OCI-LY1 (cell line): ENCODE data around the gene ADGRL4.

Experiments used
- H2AFZ ChIP-seq: fragments of 200-600 bp; sonication (generic), shearing (Covaris generic); 2 replicates; pipeline ENCODE4 v1.6.0; 2014; ENCODE audit warnings: antibody characterized with exemption, mild to moderate bottlenecking, low read length
- H3F3A ChIP-seq: fragments of 200-600 bp; sonication (generic), shearing (Covaris generic); 2 replicates; pipeline ENCODE4 v1.6.0; 2014; ENCODE audit warnings: mild to moderate bottlenecking, antibody characterized with exemption, low read length, moderate library complexity; ENCODE audit not compliant: insufficient read depth
- H3K27ac ChIP-seq: fragments of 200-600 bp; sonication (generic); 2 replicates; pipeline ENCODE4 v1.5.1; 2014; ENCODE audit warnings: low read length, mixed run types, mild to moderate bottlenecking, low read depth; ENCODE audit not compliant: poor library complexity, severe bottlenecking
- H3K27me3 ChIP-seq: fragments of 200-600 bp; sonication (generic); 2 replicates; pipeline ENCODE4 v1.6.0; 2014; ENCODE audit warnings: antibody characterized with exemption, mild to moderate bottlenecking, low read length, moderate library complexity; ENCODE audit not compliant: insufficient read depth
- H3K36me3 ChIP-seq: fragments of 200-600 bp; sonication (generic); 2 replicates; pipeline ENCODE4 v1.6.1; 2014; ENCODE audit warnings: mild to moderate bottlenecking, antibody characterized with exemption, low read length, moderate library complexity, mixed read lengths; ENCODE audit not compliant: insufficient read depth
- H3K4me1 ChIP-seq: fragments of 200-600 bp; sonication (generic); 2 replicates; pipeline ENCODE4 v1.5.1; 2014; ENCODE audit warnings: mild to moderate bottlenecking, low read length, moderate library complexity; ENCODE audit not compliant: insufficient read depth, severe bottlenecking
- H3K4me2 ChIP-seq: fragments of 200-600 bp; sonication (generic), shearing (Covaris generic); 2 replicates; pipeline ENCODE4 v1.6.1; 2014; ENCODE audit warnings: low read length
- H3K4me3 ChIP-seq: fragments of 200-600 bp; sonication (generic); 2 replicates; pipeline ENCODE4 v1.5.1; 2014; ENCODE audit warnings: low read length, low read depth, mild to moderate bottlenecking, mixed read lengths; ENCODE audit not compliant: poor library complexity, severe bottlenecking
- H3K79me2 ChIP-seq: fragments of 200-600 bp; shearing (Covaris generic); 2 replicates; pipeline ENCODE4 v1.6.1; 2016; ENCODE audit warnings: mixed run types, low read length, mixed read lengths; ENCODE audit not compliant: insufficient read depth
- H3K9ac ChIP-seq: fragments of 200-600 bp; sonication (generic), shearing (Covaris generic); 2 replicates; pipeline ENCODE4 v1.6.1; 2014; ENCODE audit warnings: mild to moderate bottlenecking, low read length, mixed read lengths
- H3K9me2 ChIP-seq: fragments of 200-600 bp; sonication (generic), shearing (Covaris generic); 2 replicates; pipeline ENCODE4 v1.6.1; 2014; ENCODE audit warnings: low read depth, mild to moderate bottlenecking, low read length, mixed read lengths
- H3K9me3 ChIP-seq: fragments of 200-600 bp; shearing (Covaris generic); 2 replicates; pipeline ENCODE4 v1.6.1; 2014; ENCODE audit warnings: low read length, mixed read lengths
- H4K20me1 ChIP-seq: fragments of 200-600 bp; sonication (generic), shearing (Covaris generic); 2 replicates; pipeline ENCODE4 v1.6.0; 2016; ENCODE audit warnings: mild to moderate bottlenecking, low read length; ENCODE audit not compliant: insufficient read depth
- CTCF ChIP-seq: fragments of 200-600 bp; sonication (generic), shearing (Covaris generic); IDR thresholded peaks from 2 replicates; pipeline ENCODE4 v1.5.1; 2017; ENCODE audit warnings: mild to moderate bottlenecking, antibody characterized with exemption, low read length, moderate library complexity, mixed read lengths
- EZH2 ChIP-seq: fragments of 200-600 bp; sonication (generic), shearing (Covaris generic); IDR thresholded peaks from 2 replicates; pipeline ENCODE4 v1.8.0; 2017; ENCODE audit warnings: borderline replicate concordance, mixed run types, mild to moderate bottlenecking, antibody characterized with exemption, low read length, moderate library complexity, mixed read lengths

ADGRL4 gene

DNA sequence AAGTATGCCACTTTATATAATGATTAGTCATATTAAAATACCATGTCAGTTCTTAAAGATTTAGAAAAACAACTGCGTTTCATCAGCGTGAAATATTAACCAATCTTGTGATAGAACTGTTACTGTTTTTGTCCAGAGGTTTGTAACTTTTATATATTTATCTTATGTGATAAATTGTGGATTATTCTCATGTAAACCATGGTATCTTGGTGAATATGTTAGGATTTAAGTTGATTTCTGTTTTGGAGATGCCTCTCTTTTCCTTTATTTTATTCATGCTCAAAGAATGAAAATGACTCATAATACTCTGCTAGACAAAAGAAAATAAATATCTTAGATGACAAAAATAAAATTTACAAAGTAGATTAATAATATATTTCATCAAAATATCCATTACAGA, 88.4 kb downstream of the ADGRL4 start:
- Histone ChIP-seq H3F3A (no peaks in the 10 kb centered on the region), H3K79me2 (no peaks in the 10 kb centered on the region), H4K20me1 (no peaks in the 10 kb centered on the region), H3K4me1 (no peaks in the 10 kb centered on the region), H3K36me3 (no peaks in the 10 kb centered on the region), H3K9me2 (no peaks in the 10 kb centered on the region), H3K4me2 (no peak overlapping the region), H3K9me3 (no peaks in the 10 kb centered on the region), H3K9ac (no peak overlapping the region), H3K27me3 (no peaks in the 10 kb centered on the region), H3K27ac (no peak overlapping the region), H3K4me3 (no peak overlapping the region), H2AFZ (no peak overlapping the region)
- TF ChIP-seq EZH2 (no peak), CTCF (no peak)

GRCh38 chr1:78916986-78917385, 89.5 kb downstream of the ADGRL4 start:
- Histone ChIP-seq H3K4me3 (no peak overlapping the region), H2AFZ (no peak overlapping the region), H3K27ac (no peak overlapping the region), H3K36me3 (no peaks in the 10 kb centered on the region), H3K9me2 (no peaks in the 10 kb centered on the region), H3K9ac (no peak overlapping the region), H3K4me2 (no peak overlapping the region), H3F3A (no peaks in the 10 kb centered on the region), H4K20me1 (no peaks in the 10 kb centered on the region), H3K27me3 (no peaks in the 10 kb centered on the region), H3K9me3 (no peaks in the 10 kb centered on the region), H3K79me2 (no peaks in the 10 kb centered on the region), H3K4me1 (no peaks in the 10 kb centered on the region)
- TF ChIP-seq CTCF, result no peak
- TF ChIP-seq EZH2, result no peak

GRCh38 chr1:78913950-78914349, 92.6 kb downstream of the ADGRL4 start:
- no peaks in the 10 kb centered on the region for H3K36me3 ChIP-seq
- TF ChIP-seq EZH2 (no peak), CTCF (no peak)
- H3K9me3 ChIP-seq, result no peaks in the 10 kb centered on the region
- H3K4me2 ChIP-seq, result no peak overlapping the region
- H3K4me1 ChIP-seq, result no peaks in the 10 kb centered on the region
- H3K79me2 ChIP-seq, result no peaks in the 10 kb centered on the region
- no peak overlapping the region for H2AFZ ChIP-seq
- no peaks in the 10 kb centered on the region for H3K9me2 ChIP-seq
- H3K9ac ChIP-seq, result no peak overlapping the region
- H3K27ac ChIP-seq, result no peak overlapping the region
- H3K27me3 ChIP-seq, result no peaks in the 10 kb centered on the region
- no peaks in the 10 kb centered on the region for H3F3A ChIP-seq
- H3K4me3 ChIP-seq, result no peak overlapping the region
- H4K20me1 ChIP-seq, result no peaks in the 10 kb centered on the region
